GM19452 (cell line): ENCODE results near the gene RBP5.

Experiments used
- ATAC-seq: cut with Tn5 transposase; IDR thresholded peaks from one replicate; pipeline ENCODE4 v1.9.1; 2021; ENCODE audit not compliant: unreplicated experiment

RBP5 gene

DNA sequence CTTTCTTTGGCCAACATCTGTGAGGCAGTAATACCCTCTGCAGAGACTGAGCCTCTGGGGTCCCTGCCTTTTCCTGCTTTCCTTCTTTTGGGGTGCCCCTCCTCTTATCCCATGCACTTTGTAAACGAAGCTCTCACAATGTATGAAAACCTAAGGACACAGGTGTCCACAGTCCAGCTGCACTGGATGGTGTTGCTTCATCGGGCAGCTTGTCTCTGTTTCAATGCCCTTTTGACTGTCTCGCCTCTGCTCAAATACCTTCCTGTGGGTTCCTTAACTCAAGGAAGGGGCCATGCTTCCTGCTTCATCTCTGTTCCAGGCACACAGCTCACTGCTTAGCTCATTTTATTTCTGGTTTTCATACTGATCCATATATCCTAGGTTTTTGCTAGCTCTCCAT, 26.1 kb downstream of the RBP5 start:
- ATAC-seq: no peak

DNA sequence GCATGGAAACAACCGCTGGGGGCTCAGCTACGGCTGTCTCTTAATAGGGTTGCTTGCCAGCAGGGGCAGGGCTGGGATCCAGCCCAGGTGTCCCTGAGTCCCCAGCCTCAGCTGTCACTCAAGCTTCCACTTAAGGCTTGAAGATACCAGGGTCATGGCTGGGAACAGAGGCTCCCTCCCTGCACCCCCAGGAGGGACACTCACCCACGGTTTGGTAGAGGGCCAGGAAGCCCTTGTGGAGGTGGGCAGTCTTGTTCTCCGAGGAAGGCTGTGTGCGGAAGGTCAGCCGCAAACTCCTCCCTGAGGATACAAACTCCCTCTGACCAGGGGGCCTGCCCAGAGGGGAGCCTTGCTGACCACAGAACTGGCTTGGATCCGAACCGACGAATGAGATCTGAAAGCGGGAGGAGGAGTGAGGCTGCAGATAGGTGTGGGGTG, 27.0 kb downstream of the RBP5 start:
- no peak for ATAC-seq

DNA sequence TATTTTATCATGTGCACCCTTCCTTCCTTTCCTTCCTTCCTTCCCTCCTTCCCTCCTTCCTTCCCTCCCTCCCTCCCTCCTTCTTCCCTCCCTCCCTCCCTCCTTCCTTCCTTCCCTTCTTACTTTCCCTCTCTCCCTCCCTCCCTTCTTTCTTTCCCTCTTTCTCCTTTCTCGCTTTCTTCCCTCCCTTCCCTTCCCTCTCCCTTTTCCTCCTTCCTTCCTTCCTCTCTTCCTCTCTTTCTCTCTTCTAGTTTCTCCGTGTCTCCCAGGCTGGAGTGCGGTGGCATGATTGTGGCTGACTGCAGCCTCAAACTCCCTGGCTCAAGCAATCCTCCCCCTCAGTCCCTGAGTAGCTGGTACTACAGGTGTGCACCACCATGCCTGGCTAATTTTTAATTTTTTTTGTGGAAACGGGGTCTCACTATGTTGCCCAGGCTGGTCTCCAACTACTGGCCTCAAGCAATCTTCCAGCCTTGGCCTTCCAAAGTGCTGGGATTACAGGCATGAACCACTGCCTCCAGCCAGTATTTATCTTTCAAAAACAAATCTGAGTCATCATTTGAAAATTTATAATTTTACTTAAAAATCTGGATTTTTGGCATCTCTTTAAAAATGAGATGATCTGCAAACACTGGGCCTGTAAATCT, 27.5 kb downstream of the RBP5 start:
- ATAC-seq: no peak

DNA sequence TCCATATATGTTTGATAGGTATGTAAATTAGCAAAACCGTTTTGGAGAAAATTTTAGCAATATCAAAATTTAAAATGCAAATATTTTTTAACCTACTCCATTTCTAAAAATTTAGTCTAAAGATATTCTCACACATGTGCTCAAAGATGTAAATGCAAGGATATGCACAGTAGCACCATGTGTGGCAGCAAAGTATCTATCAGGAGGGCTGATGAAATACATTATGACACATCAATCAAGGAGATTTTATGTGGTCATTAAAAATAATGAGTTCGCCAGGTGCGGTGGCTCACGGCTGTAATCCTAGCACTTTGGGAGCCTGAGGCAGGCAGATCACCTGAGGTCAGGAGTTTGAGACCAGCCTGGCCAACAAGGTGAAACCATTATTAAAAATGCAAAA, 28.4 kb downstream of the RBP5 start:
- ATAC-seq: no peak

DNA sequence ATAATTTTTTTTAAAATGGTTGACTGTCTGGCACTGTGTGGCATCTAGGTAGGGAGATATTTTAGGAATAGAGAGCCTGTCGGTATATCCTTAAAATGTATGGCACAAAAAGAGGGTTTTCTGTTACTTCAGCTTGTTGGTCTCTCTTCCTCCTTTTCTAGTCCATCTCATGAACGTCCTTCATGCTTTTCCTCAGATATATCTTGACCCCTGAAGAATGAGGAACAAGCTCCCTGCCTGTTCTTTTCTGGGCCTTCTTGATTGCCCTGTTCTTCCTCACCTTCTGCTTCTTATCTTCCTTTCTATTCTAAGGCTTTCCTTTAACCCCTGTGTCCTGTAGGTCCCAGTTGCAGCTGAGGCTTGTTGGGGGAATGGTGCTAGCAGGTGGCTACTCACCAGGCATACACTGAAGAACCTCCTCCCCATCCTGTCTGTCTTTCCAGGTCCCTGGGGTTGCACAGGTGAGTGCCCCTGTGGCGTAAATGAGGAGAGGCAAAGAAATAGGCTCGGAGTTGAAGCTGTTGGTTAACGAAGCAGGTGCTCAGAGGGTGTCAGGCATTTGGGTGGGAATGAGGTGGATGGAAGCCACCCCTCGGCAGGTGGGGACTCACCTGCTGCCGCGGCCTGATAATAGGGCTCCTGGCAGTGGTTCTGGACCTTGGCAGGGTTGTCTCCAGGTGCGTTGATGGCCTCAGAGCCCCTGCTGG, 29.2 kb downstream of the RBP5 start:
- no peak for ATAC-seq

DNA sequence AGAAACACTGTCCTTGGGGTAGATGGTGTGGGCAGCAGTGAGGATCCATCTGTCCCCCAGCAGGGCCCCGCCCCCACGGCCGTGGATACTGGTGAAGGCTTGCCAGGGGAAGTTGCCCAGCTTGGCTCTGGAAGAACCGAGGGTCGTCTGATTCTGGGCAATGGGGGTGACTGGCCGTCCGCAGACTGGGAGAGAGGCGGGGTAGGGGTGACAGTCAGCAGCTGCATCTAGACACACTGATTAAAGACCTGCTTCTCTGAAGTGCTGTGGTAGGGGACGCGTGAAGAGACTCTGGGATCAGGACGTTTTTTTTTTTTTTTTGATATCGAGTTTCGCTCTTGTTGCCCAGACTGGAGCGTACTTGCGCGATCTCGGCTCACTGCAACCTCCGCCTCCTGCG, 31.7 kb downstream of the RBP5 start:
- ATAC-seq: no peak

DNA sequence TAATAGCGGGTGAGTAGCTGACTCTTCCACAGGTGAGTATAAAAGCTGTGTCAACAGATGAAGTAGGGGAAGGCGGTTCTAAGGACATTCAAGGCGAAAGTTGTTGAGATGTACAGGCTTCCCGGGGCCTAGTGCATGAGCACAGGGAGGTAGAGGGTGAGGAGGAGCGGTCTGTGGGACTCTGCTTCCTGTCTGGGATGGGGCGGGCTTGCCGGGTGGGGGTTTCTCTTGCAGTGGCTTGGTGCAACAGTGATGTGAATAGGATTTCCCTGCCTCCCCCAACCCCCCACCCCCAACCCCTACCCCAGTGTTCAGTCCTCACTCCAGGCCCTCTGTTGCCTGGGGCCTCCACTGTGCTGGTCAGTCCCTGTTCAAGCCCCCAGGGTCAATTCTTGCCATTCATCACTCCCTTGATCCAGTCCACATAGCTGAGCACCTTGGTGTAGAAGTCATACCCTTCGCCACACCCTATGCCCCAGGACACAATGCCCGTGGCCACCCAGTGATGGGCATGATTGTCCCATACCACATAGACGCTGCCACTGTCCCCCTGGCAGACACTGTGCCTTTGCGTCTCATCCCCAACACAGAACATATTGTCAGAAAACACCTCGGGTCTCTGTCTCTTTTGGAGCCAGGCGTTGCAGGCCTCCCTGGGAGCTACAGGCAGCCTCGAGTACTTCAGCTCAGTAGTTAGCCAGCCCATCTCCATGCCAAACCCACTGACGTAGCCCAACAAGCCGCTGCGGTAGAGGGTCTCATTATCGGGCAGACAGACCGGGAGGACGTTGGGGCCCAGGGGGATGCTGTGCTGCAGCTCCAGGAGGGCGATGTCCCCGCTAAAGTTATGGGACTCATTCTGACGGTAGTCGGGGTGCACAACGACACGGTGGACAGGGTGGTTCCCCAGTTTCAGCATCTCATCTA, 32.4 kb downstream of the RBP5 start:
- no peak for ATAC-seq

DNA sequence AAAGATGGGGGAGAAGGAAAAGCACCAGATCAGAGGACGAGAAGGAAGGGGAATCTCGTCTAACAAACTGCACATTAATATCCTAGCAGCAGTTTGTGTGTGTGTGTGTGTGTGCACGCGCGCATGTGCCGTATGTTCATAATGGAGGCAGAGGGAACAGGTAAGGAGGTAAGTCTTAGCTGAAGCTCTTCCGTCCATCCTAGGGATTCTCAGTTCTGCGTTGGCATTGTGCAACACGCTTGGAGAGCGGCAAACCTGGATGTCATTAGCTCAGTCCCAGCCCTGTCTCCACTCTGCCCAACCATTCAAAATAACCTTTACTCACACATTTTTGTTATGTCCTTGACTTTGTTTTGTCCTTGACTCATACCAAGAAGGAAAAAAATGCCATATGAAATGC, 34.8 kb downstream of the RBP5 start:
- ATAC-seq: no peak

DNA sequence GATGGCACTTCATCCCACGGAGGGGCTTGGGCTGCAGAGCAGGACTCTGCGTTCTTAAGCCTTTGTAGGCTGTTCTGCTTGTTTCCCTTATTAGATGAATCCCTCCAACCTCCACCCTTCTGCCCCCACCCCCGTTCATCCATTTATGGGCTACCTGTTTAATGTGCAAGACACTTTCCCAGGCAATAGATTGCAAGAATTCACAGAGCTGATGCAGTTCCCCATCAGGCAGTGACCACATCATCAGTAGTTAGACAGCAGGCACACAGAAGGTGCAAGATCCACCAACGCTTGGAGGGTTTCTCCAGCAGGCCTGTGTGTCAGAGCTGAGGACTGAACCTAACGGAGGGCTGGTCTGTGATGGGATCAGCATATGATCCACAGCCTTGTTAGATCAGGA, 35.2 kb downstream of the RBP5 start:
- ATAC-seq: no peak

DNA sequence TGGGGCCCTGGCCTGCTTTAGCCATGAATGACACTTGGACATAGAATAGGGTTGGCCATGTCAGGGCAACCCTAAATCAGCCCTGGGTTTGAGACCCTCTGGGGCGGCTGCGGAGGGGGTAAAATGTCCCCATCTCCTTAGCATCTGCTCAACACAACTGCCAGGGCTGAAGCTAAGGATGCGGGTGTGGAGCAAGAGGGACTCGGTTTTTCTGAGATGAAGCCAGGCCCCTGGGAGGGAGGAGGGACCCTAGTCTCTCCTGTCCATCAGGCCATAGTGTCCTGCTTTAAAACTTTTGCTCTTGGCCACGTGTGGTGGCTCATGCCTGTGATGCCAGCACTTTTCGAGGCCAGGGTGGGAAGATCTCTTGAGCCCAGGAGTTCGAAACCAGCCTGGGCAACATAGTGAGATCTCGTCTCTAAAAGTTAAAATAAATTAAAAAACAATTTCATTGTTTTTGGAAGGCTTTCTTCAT, 35.7 kb downstream of the RBP5 start:
- ATAC-seq: no peak

DNA sequence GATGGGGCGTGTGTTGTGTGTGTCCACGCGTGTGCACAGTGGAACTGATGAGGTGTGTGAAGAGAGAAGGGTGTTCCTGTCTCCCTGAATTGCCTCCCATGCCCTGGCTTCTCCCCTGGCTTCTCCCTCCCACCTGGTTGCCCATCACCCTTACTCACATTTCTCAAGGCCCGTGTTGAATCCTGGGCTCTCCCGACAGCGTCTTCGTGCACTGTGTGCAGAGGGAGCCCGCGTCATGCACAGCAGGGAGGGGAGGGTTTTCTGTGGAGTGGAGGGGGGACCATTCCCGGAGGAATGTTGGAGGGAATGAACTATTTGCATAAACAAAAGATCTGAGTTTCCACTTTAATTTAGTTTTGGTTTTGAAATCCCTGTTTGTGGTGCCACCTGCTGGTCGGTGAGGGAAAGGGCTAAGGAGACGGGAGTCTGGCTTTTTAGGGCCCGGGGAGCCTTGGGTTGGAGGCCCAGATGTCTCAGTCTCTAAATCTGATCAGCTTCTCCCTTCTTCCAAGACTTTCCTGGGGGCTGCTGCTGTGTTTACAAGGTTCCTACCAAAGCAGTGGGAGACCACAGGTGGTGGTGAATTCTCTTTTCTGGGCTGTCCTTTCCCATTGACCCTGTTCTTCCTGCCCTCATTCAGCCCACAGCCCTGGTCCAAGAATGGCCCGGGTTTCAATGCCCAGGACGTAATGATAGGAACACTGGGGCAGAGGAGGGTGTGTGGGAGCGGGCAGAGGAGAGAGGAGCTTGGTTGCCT, 36.3 kb downstream of the RBP5 start, which contains the start of gene C1R:
Gene C1R (minus strand): TSS at position 217 of the 757 bp plus-strand sequence. CDS start 57 bp downstream, at position 160.
- ATAC-seq: no peak

DNA sequence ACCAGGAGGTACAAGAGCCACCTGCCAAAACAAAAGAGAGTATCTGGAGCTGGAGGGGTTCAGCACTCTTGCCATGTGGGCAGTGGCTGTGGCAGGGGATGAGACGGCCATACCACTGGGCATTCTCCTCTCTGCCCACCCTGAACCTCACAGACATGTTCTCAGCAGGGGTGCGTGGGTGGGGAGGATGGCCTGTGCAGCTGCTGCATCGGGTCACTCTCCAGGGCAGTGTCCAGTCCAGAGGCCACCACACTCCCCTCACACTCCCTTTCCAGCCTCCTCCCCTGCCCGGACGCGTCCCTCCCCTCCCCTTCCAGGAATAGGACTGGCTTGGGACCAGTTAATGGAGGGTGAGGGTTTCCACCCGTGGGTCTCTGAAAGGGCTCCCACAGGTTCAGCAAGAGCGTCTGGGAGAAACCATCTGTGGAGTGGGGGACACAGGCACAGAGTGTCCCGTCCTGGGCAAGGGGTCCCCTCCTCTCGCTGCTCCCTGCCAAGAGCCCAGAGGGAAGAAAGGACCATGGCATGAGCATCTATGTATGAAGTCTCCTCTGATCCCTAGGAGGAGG, 36.9 kb downstream of the RBP5 start:
- ATAC-seq: no peak

DNA sequence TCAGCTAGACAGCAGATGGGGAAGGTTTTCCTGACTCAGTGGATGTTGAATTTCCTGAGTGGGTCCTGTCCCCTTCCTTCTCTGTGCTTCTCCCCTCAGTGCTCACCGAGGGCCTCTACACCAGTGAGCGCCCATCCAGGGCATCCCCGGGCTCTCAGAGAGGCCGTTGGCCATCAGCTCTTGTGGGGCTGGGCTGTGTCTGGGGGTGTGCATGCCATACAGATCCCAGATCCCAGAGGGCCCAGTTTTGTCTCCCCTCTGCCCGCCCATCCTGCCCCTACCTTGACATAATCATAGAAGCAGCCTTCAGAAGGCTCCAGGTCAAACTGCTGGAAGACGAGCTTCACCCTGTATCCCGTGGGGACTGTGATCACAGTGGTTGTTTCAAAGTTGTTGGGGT, 37.5 kb downstream of the RBP5 start:
- ATAC-seq: no peak

DNA sequence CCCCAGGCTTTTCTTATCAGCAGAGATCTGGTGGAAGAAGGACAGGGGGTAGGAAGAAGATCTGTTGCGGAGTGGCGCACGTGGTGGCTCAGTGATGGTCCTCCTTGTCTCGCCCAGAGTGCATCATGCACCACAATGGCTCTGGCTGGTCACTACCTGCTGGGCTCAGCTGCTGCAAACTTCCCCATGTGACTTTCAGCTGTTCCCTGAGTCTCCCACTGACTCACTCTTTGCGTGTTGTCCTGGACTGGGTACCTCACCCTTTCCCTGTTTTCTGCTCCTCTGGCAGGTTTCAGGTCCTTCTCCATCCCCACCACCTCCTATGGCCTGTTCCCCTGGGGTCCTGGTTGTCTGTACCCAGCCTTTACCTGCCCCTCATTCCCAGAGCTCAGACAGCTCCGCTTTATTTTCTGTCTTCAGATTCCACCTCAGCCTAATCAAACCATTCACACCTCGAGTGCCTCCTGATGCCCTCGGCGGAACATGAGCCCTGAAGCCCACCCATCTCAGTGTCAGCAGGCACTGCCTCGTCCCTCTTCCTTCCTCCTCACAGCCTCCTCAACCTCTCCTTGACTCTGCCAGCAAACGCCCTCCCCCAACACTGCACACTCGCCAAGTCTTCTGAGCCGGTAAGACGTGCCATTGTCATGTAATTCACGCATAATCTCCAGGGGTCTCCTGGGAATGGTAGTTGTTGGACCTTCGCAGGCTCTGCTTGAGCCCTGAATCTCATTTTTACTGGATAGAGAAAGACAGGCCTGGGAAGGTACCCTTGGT, 38.3 kb downstream of the RBP5 start:
- no peak for ATAC-seq

DNA sequence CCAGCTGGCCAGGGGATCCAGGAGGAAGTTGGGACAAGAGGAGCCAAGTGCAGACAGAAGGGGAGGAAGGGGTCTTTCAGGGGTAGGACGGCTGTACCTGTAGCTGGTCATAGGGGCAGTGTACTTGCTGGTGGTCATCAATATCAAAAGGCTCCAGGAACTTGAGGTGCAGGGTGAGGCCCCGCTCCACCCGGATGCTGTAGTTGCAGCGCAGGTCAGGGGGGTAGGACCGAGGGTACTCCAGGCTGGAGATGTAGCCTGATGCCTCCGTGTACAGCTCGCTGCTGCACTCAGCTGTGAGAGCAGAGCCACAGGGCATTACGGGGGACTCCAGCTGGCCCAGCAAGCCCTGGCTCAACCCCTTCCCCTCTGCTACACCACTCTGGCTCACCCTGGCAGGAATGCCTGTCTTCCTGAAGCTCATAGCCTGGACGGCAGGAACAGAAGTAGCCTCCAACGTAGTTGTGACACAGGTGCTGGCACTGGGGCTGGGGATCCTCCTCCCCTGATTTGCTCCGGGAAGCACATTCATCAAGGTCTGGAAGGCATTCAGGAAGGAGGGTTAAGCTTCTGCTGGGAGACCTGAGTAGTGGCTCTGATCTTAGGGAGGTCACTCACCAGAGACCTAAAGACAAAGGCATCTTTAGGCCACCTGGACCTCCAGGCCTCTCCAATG, 39.4 kb downstream of the RBP5 start:
- no peak for ATAC-seq

DNA sequence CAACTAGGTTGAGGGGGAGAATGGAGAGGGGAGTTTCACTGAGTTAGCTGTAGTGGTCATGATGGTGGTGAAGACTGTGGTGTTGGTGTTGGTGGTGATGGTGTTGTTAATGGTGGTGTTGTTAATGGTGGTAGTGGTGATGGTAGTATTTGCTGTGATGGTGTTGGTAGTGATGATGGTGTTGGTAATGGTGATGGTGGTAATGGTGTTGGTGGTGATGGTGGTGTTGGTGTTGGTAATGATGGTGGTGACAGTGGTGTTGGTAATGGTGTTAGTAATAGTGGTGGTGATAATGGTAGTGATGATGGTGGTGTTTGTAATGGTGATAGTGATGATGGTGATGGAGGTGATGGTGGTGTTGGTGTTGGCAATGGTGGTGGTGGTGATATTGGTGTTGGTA, 45.6 kb downstream of the RBP5 start:
- ATAC-seq: no peak

DNA sequence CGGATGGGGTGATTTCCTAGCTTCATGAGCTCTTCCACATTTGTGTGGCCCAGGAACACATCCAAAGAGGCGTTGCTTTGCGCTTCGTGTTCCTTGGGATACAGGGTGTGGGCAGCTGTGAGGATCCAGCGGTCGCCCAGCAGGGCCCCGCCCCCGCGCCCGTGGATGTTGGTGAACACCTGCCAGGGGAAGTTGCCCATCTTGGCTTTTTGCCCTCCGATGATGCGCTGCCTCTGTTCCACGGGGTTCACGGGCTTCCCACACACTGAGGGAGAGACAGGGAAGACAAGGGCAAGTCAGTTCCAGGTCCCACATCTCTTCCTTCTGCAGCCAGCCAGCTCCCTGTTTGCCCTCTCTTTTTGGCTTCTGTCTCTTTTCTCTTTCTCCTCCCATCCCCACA, 47.7 kb downstream of the RBP5 start:
- ATAC-seq: no peak

DNA sequence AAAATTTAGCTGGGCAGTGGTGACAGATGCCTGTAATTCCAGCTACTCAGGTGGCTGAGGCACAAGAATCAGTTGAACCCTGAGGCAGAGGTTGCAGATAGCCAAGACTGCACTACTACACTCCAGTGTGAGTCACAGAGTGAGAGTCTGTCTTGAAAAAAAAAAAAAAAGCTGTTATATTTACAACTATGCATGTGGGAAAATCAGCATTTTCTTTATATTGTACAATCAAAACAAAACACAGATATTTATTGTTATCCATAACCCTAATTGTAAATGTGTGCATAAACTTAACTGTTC, 48.9 kb downstream of the RBP5 start:
- no peak for ATAC-seq

DNA sequence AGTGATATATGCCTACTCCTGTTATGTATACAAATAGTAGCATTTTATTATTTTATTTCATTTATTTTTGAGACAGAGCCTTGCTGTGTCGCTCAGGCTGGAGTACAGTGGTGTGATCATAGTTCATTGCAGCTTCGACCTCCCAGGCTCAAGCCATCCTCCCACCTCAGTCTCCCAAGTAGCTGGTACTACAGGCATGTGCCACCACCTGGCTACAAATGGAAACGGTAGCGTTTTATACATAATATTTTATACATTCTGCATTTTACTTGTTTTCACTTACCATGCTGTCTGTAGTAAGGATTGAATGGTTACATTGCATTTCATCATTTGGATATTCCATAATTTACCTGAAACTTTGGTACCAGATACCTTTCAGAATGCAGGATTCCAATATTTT, 50.5 kb downstream of the RBP5 start:
- no peak for ATAC-seq
